GM23248 (cell line): ENCODE measurements around the gene M1AP.

Experiments
- EZH2 ChIP-seq: fragments of 200-600 bp; sonication (generic); IDR thresholded peaks from 2 replicates; pipeline ENCODE4 v1.6.1; 2018; ENCODE audit warnings: antibody characterized with exemption, mild to moderate bottlenecking; ENCODE audit not compliant: insufficient read depth, poor library complexity, severe bottlenecking
- EZH2phosphoT487 ChIP-seq: fragments of 200-600 bp; sonication (generic); IDR thresholded peaks from 2 replicates; pipeline ENCODE4 v1.6.1; 2018; ENCODE audit warnings: antibody characterized with exemption, moderate library complexity, mild to moderate bottlenecking, low read depth; ENCODE audit not compliant: insufficient read depth

- TF ChIP-seq EZH2 (no peak), EZH2phosphoT487 (no peak)
Measured at GRCh38 chr2:74695663-74696062, 47.5 kb upstream of the M1AP start.
